Fibroblast of pulmonary artery (primary cell): ENCODE results near the gene OCEL1.

Experiments
- DNase-seq: peaks from one replicate; pipeline ENCODE4 v3.0.0-alpha.2; 2010; ENCODE audit warnings: low read depth
- H3K4me3 ChIP-seq: replicated peaks from 2 replicates; pipeline ENCODE4 v1.5.1; 2011; ENCODE audit warnings: low read depth, mild to moderate bottlenecking, control low read depth, low read length, moderate library complexity
- CTCF ChIP-seq: IDR thresholded peaks from 2 replicates; pipeline ENCODE4 v1.5.1; 2011; ENCODE audit warnings: mild to moderate bottlenecking, control low read depth, low read length, inconsistent platforms; ENCODE audit errors: missing control alignments

The OCEL1 gene

GRCh38 chr19:17259118-17259780 is 33.2 kb downstream of the OCEL1 start:
- no peak for DNase-seq
- H3K4me3 ChIP-seq: no peak overlapping the region
- TF ChIP-seq CTCF: no peak

GRCh38 chr19:17259934-17260333 is 33.9 kb downstream of the OCEL1 start:
- no peak overlapping the region for H3K4me3 ChIP-seq
- DNase-seq: no peak
- TF ChIP-seq CTCF: no peak

GRCh38 chr19:17260842-17261325 is 34.9 kb downstream of the OCEL1 start:
- H3K4me3 ChIP-seq: no peak overlapping the region
- DNase-seq: peak; percentile 81
- peak; percentile 94 for TF ChIP-seq CTCF

- TF ChIP-seq CTCF: no peak
- DNase-seq: no peak
These were observed 36.5 kb downstream of the OCEL1 start for GRCh38 chr19:17262557-17262956.

GRCh38 chr19:17263712-17264640 is 38.0 kb downstream of the OCEL1 start:
- no peak for DNase-seq
- H3K4me3 ChIP-seq: no peak overlapping the region
- no peak for TF ChIP-seq CTCF

More at GRCh38 chr19:17262557-17262956, 36.5 kb downstream of the OCEL1 start:
- no peak overlapping the region for H3K4me3 ChIP-seq

- TF ChIP-seq CTCF: no peak
- no peak within 1 kb of the TSS for H3K4me3 ChIP-seq
These were observed 38.6 kb downstream of the OCEL1 start, which contains the start of gene USHBP1 for GRCh38 chr19:17264641-17264979. TSS of gene USHBP1 (minus strand) at chr19:17264745. CDS start at chr19:17264299, 446 bp downstream.

More at GRCh38 chr19:17264641-17264979, 38.6 kb downstream of the OCEL1 start, which contains the start of gene USHBP1:
- no peak for DNase-seq
